Measurements from ENCODE around the gene GPC6. TPM values are rescaled to one million over a fixed set of nuclear protein-coding genes. Genes with fewer than 3 reads are reported as not detected.

Gene GPC6
- total RNA-seq, 2 experiments from 2014 or later, result not detected

DNA sequence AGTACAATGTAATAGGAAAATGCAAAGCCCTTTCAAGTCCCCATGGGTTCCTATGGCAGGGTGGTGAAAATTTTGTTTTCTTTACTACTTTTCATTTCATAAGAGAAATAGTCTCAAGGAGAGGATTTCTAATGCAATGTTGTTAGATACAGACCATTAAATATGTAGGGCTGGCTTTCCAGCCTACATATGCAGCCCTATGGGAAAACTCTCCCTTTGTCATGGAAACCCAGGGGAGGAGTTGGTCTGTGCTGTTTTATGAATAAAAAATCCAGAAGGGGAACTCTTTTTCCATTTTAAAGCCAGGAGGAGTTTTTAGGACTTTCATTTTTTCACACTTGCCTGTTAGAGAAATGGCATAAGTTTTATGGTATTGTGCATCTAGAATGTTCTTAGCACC is 1133.3 kb downstream of the GPC6 start:
- H3K79me2 ChIP-seq (ENCODE audit: insufficient read depth, low read depth, low read length), result no peaks in the 10 kb centered on the region
- no peaks in the 10 kb centered on the region for H3K9me3 ChIP-seq (ENCODE audit: low read length)
- H3K4me1 ChIP-seq (ENCODE audit: insufficient read depth, low read length, poor library complexity, severe bottlenecking), result no peaks in the 10 kb centered on the region
- H4K20me1 ChIP-seq (ENCODE audit: insufficient read depth, low read length), result no peaks in the 10 kb centered on the region
- no peaks in the 10 kb centered on the region for H3K36me3 ChIP-seq (ENCODE audit: insufficient read depth, low read length)
- H2AFZ ChIP-seq (ENCODE audit: low read length), result no peak overlapping the region
- no peak overlapping the region for H3K4me3 ChIP-seq (ENCODE audit: low read depth, low read length, poor library complexity, severe bottlenecking)
- no peak for DNase-seq (ENCODE audit: low spot score)
- H3K9me2 ChIP-seq (ENCODE audit: insufficient read depth, low read length), result no peaks in the 10 kb centered on the region
- H3K27ac ChIP-seq (ENCODE audit: low read depth, low read length, poor library complexity, severe bottlenecking), result no peak overlapping the region
- no TSS peak for BruUV-seq (replicated peaks)
- ChIA-PET POLR2A (no interaction called here), CTCF (ENCODE audit: unreplicated experiment) (no interaction called here)
- no peak overlapping the region for H3K4me2 ChIP-seq (ENCODE audit: low read length)
- intact Hi-C loops (cut with micrococcal nuclease; ENCODE audit: unreplicated experiment), result no loop called here
- no peak for TF ChIP-seq EZH2phosphoT487 (IDR thresholded peaks at IDR 0.05; ENCODE audit: borderline replicate concordance, low read depth, low read length)
- TF ChIP-seq CTCF (conservative IDR thresholded peaks at IDR 0.05; ENCODE audit: low read length), result no peak

GRCh38 chr13:94362411-94362909 is 1135.9 kb downstream of the GPC6 start:
- TF ChIP-seq CTCF (conservative IDR thresholded peaks at IDR 0.05; ENCODE audit: low read length), result peak; percentile 76
- no peak for TF ChIP-seq EZH2phosphoT487 (IDR thresholded peaks at IDR 0.05; ENCODE audit: borderline replicate concordance, low read depth, low read length)
- no TSS peak for BruUV-seq (replicated peaks)
- no peak overlapping the region for H2AFZ ChIP-seq (ENCODE audit: low read length)
- no peaks in the 10 kb centered on the region for H3K9me3 ChIP-seq (ENCODE audit: low read length)
- POLR2A ChIA-PET, result no interaction called here
- no peak overlapping the region for H3K4me3 ChIP-seq (ENCODE audit: low read depth, low read length, poor library complexity, severe bottlenecking)
- intact Hi-C loops (cut with micrococcal nuclease; ENCODE audit: unreplicated experiment), result no loop called here
- no peaks in the 10 kb centered on the region for H3K9me2 ChIP-seq (ENCODE audit: insufficient read depth, low read length)
- no peak overlapping the region for H3K4me2 ChIP-seq (ENCODE audit: low read length)
- H3K4me1 ChIP-seq (ENCODE audit: insufficient read depth, low read length, poor library complexity, severe bottlenecking), result no peaks in the 10 kb centered on the region
- peak; percentile 59 for DNase-seq (ENCODE audit: low spot score)
- H3K27ac ChIP-seq (ENCODE audit: low read depth, low read length, poor library complexity, severe bottlenecking), result no peak overlapping the region
- H4K20me1 ChIP-seq (ENCODE audit: insufficient read depth, low read length), result no peaks in the 10 kb centered on the region
- CTCF ChIA-PET (ENCODE audit: unreplicated experiment), result no interaction called here
- no peaks in the 10 kb centered on the region for H3K36me3 ChIP-seq (ENCODE audit: insufficient read depth, low read length)
- H3K79me2 ChIP-seq (ENCODE audit: insufficient read depth, low read depth, low read length), result no peaks in the 10 kb centered on the region

- POLR2A ChIA-PET, result no interaction called here
- Histone ChIP-seq H3K79me2 (ENCODE audit: insufficient read depth, low read depth, low read length) (no peaks in the 10 kb centered on the region), H3K4me3 (ENCODE audit: low read depth, low read length, poor library complexity, severe bottlenecking) (no peak overlapping the region), H3K36me3 (ENCODE audit: insufficient read depth, low read length) (no peaks in the 10 kb centered on the region), H3K27ac (ENCODE audit: low read depth, low read length, poor library complexity, severe bottlenecking) (no peak overlapping the region), H3K4me2 (ENCODE audit: low read length) (no peak overlapping the region), H3K9me2 (ENCODE audit: insufficient read depth, low read length) (no peaks in the 10 kb centered on the region), H4K20me1 (ENCODE audit: insufficient read depth, low read length) (no peaks in the 10 kb centered on the region), H2AFZ (ENCODE audit: low read length) (no peak overlapping the region), H3K4me1 (ENCODE audit: insufficient read depth, low read length, poor library complexity, severe bottlenecking) (no peaks in the 10 kb centered on the region), H3K9me3 (ENCODE audit: low read length) (no peaks in the 10 kb centered on the region)
- DNase-seq (ENCODE audit: low spot score), result no peak
- intact Hi-C loops (cut with micrococcal nuclease; ENCODE audit: unreplicated experiment), result no loop called here
- CTCF ChIA-PET (ENCODE audit: unreplicated experiment), result no interaction called here
- TF ChIP-seq EZH2phosphoT487 (IDR thresholded peaks at IDR 0.05; ENCODE audit: borderline replicate concordance, low read depth, low read length), result no peak
- no peak for TF ChIP-seq CTCF (conservative IDR thresholded peaks at IDR 0.05; ENCODE audit: low read length)
- no TSS peak for BruUV-seq (replicated peaks)
These were observed 1140.1 kb downstream of the GPC6 start for GRCh38 chr13:94366677-94367076.

All from OCI-LY7 (cell line).